Parathyroid adenoma (tissue), 2 donors: ENCODE measurements around the gene PCSK1.

Experiments used
- H2AFZ ChIP-seq: fragments of 300-600 bp; sonication (generic); one replicate; pipeline ENCODE4 v1.7.0; 2017; ENCODE audit warnings: antibody characterized with exemption, mild to moderate bottlenecking
- H3K27ac ChIP-seq: fragments of 300-600 bp; sonication (generic); one replicate; pipeline ENCODE4 v1.7.0; 2017
- H3K27me3 ChIP-seq: fragments of 300-600 bp; sonication (generic); one replicate; pipeline ENCODE4 v1.7.0; 2017; ENCODE audit warnings: low read length; ENCODE audit not compliant: control insufficient read depth, insufficient read depth
- H3K36me3 ChIP-seq: fragments of 300-600 bp; sonication (generic); one replicate; pipeline ENCODE4 v1.7.0; 2017; ENCODE audit warnings: low read length; ENCODE audit not compliant: control insufficient read depth, insufficient read depth
- H3K4me1 ChIP-seq: fragments of 300-600 bp; sonication (generic); one replicate; pipeline ENCODE4 v1.7.0; 2017; ENCODE audit warnings: control low read depth
- H3K4me2 ChIP-seq: fragments of 300-600 bp; sonication (generic); one replicate; pipeline ENCODE4 v1.7.0; 2017; ENCODE audit warnings: low read length
- H3K4me3 ChIP-seq: fragments of 300-600 bp; sonication (generic); one replicate; pipeline ENCODE4 v1.7.0; 2017; ENCODE audit warnings: low read depth, low read length
- H3K79me2 ChIP-seq: fragments of 300-600 bp; sonication (generic); one replicate; pipeline ENCODE4 v1.7.0; 2017; ENCODE audit warnings: control low read depth
- H3K9ac ChIP-seq: fragments of 300-600 bp; sonication (generic); one replicate; pipeline ENCODE4 v1.7.0; 2017; ENCODE audit warnings: mild to moderate bottlenecking
- H3K9me3 ChIP-seq: fragments of 300-600 bp; sonication (generic); one replicate; pipeline ENCODE4 v1.7.0; 2017; ENCODE audit warnings: low read length; ENCODE audit not compliant: control insufficient read depth
- TF ChIP-seq, protein P1 (sequence below): fragments of 300-600 bp; sonication (generic); IDR thresholded peaks from one replicate; pipeline ENCODE4 v1.7.0; 2017; ENCODE audit warnings: antibody characterized with exemption, mild to moderate bottlenecking
- donor health status: primary hyperparathyroidism.

The PCSK1 gene

DNA sequence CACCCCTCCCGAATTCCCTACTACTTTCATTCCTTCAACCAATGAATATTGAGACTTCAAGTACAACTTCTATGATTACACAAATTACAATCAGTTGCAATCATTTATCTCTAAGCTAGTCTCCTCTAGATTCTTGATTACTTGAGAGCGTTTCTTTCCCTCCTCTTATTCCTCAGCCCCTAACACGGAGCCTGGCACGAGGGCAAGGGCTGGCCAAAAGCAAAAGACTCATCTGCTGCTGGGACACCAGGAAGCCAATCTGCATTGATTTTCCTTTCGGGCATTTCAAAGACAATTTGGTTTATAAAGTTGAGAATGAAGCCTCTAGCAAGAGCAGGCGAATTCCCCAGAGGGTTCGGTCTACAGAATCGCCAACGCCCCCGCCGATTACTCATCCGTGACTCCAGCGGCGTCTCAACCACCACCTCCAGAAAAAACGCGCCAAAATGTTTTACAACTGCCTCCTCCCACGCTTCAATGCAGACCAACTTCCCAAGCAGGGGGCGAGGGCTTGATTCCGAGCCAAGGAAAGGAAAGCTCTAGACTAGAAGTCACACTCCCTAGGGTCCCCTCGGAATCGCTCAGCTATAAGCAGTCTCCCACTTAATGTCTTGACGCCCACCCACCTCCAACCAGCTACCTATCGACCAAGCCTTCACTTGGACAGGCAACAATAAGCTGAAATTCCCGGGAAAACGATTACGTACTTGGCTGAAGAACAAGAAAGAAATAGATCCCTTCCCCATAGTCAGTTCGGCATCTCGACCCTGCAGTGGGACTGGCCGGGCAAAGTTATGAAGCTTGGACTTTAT lies 1.5 kb downstream of the PCSK1 start:
- Histone ChIP-seq H3K36me3 (no peaks in the 10 kb centered on the region), H3K9me3 (no peaks in the 10 kb centered on the region), H3K4me2 (no peak overlapping the region), H3K79me2 (no peaks in the 10 kb centered on the region), H2AFZ (no peak overlapping the region), H3K4me3 (no peak overlapping the region), H3K4me1 (peaks cover 7% of the 10 kb centered on the region), H3K27me3 (no peaks in the 10 kb centered on the region), H3K27ac (no peak overlapping the region), H3K9ac (no peak overlapping the region)
- TF ChIP-seq, protein P1, sequence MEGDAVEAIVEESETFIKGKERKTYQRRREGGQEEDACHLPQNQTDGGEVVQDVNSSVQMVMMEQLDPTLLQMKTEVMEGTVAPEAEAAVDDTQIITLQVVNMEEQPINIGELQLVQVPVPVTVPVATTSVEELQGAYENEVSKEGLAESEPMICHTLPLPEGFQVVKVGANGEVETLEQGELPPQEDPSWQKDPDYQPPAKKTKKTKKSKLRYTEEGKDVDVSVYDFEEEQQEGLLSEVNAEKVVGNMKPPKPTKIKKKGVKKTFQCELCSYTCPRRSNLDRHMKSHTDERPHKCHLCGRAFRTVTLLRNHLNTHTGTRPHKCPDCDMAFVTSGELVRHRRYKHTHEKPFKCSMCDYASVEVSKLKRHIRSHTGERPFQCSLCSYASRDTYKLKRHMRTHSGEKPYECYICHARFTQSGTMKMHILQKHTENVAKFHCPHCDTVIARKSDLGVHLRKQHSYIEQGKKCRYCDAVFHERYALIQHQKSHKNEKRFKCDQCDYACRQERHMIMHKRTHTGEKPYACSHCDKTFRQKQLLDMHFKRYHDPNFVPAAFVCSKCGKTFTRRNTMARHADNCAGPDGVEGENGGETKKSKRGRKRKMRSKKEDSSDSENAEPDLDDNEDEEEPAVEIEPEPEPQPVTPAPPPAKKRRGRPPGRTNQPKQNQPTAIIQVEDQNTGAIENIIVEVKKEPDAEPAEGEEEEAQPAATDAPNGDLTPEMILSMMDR, result no peak

DNA sequence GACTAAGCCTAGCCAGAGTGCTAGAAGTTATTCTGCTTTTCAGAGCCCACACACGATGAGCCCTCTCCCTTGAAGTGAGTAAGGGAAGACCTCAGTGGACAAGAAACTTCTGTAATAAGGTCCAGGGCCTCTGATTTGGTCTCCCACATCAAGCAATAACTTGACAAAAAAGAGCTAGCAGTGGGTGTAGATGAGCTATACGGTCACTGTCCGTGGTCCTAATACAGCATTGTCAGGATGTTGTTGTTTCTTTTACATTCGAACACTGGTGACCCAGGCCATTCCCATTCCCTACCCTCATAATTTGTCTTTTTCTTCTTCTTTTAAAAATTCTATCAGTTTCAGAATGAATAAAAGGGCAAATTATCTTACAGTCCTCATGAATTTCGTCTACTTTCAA lies 5.2 kb downstream of the PCSK1 start:
- H3K9me3 ChIP-seq, result no peaks in the 10 kb centered on the region
- H3K79me2 ChIP-seq, result no peaks in the 10 kb centered on the region
- no peaks in the 10 kb centered on the region for H3K36me3 ChIP-seq
- H3K4me3 ChIP-seq, result no peak overlapping the region
- H3K9ac ChIP-seq, result no peak overlapping the region
- H3K4me2 ChIP-seq, result no peak overlapping the region
- TF ChIP-seq, protein P1, result no peak
- H2AFZ ChIP-seq, result no peak overlapping the region
- H3K27ac ChIP-seq, result no peak overlapping the region
- no peaks in the 10 kb centered on the region for H3K27me3 ChIP-seq
- H3K4me1 ChIP-seq, result peaks cover 5% of the 10 kb centered on the region

DNA sequence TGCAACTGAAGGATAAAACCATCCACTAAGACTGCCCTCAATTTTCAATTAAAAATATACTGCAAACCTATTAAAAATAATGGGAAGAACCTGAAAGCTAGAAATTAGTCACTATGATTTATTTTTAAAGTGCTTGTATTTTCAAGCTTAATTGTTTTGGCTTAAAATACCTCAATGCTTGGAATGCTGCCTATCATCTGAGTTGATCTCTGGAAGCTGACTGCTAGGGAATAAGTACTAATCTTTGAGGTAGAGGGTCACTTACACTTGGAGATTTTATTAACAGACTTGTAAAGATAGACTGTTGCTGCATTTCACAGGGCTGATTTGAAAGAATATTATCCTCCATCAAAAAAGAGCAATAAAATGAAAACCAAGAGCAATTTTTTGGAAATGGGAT lies 6.2 kb downstream of the PCSK1 start:
- Histone ChIP-seq H3K9ac (no peak overlapping the region), H3K27ac (no peak overlapping the region), H3K4me2 (no peak overlapping the region), H3K36me3 (no peaks in the 10 kb centered on the region), H3K4me3 (no peak overlapping the region), H3K4me1 (peaks cover 3% of the 10 kb centered on the region), H3K79me2 (no peaks in the 10 kb centered on the region), H3K9me3 (no peaks in the 10 kb centered on the region), H2AFZ (no peak overlapping the region), H3K27me3 (no peaks in the 10 kb centered on the region)
- TF ChIP-seq, protein P1, result no peak

DNA sequence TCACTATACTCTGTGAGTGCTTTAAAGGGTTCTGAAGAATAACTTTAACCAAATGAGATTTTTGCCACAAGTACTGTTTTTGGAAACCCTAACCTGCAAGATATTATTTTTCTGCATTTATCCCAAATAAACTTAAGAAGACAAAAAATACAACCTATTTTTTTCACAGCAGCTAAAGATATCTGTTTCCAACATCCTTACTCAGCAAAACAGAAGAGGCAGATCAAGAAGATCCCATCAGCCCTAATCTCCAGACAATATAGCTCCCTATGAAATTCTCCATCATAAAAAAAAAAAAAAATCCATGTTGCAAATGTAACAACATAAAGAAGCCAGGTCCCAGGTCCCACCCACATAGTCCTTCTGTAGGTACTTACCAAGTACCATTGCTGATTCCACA lies 7.6 kb downstream of the PCSK1 start:
- Histone ChIP-seq H3K4me3 (no peak overlapping the region), H2AFZ (no peak overlapping the region), H3K27me3 (no peaks in the 10 kb centered on the region), H3K27ac (no peak overlapping the region), H3K9ac (no peak overlapping the region), H3K79me2 (no peaks in the 10 kb centered on the region), H3K4me2 (no peak overlapping the region), H3K36me3 (no peaks in the 10 kb centered on the region), H3K4me1 (no peaks in the 10 kb centered on the region), H3K9me3 (no peaks in the 10 kb centered on the region)
- TF ChIP-seq, protein P1, result no peak

DNA sequence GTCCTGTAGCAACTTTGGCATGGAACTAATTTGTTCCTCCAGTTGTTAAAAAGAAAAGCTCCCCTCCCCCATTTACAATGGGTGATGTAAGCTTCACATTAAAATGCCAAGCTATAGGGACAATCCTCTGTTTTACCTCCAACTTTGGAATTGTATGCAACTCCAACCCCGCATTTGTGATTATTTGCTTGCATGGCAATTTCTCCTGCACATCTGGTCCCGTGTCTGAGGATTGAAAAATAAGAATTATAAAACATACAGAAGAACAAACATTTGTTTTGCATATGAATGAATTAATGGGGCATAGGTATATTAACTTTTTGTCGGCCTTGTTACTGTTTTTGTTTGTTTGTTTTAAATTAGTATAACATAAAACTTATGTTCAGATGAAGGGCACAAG lies 17.2 kb downstream of the PCSK1 start:
- Histone ChIP-seq H3K4me3 (no peak overlapping the region), H3K4me2 (no peak overlapping the region), H3K4me1 (no peaks in the 10 kb centered on the region), H3K27ac (no peak overlapping the region), H2AFZ (no peak overlapping the region), H3K36me3 (no peaks in the 10 kb centered on the region), H3K27me3 (no peaks in the 10 kb centered on the region), H3K9ac (no peak overlapping the region), H3K9me3 (no peaks in the 10 kb centered on the region), H3K79me2 (no peaks in the 10 kb centered on the region)
- TF ChIP-seq, protein P1, result no peak
